Heart left ventricle (tissue), 16 donors: ENCODE results near the gene IL11RA. TPM values are rescaled to one million over a fixed set of nuclear protein-coding genes. Genes with fewer than 3 reads are reported as not detected.

ENCODE experiments used
- ATAC-seq, 4 donors: fragments of 200-7000 bp; cut with Tn5 transposase; one replicate each; pipeline ENCODE4 v1.9.1; 2020 to 2022; ENCODE audit warnings: moderate library complexity in 4 of 4, mild to moderate bottlenecking in 3 of 4, moderate number of reproducible peaks in 1 of 4
- DNase-seq, 5 donors: peaks; one replicate each; pipeline ENCODE4 v3.0.0-alpha.2; 2020
- H3K27ac ChIP-seq, 12 donors: fragments of 200-600 bp; sonication (generic) in 4 of 12; one replicate each; pipeline versions ENCODE4 v1.5.0 to v1.8.0; 2016 to 2022; ENCODE audit warnings: mild to moderate bottlenecking in 2 of 12
- H3K27me3 ChIP-seq, 9 donors: fragments of 200-600 bp; sonication (generic) in 2 of 9; one replicate each; pipeline versions ENCODE4 v1.5.1 to v1.8.0; 2016 to 2022; ENCODE audit warnings: mild to moderate bottlenecking in 3 of 9
- H3K36me3 ChIP-seq, 9 donors: fragments of 200-600 bp; sonication (generic) in 2 of 9; one replicate each; pipeline versions ENCODE4 v1.5.0 to v1.8.0; 2018 to 2022; ENCODE audit warnings: mild to moderate bottlenecking in 2 of 9
- H3K4me1 ChIP-seq, 12 donors: fragments of 200-600 bp; sonication (generic) in 4 of 12; one replicate each; pipeline versions ENCODE4 v1.5.0 to v1.8.0; 2016 to 2022; ENCODE audit warnings: mild to moderate bottlenecking in 3 of 12
- H3K4me3 ChIP-seq, 12 donors: fragments of 200-600 bp; sonication (generic) in 4 of 12; one replicate each; pipeline versions ENCODE4 v1.5.0 to v1.8.0; 2017 to 2022; ENCODE audit warnings: mild to moderate bottlenecking in 9 of 12, moderate library complexity in 4 of 12
- H3K9me3 ChIP-seq, 12 donors: fragments of 200-600 bp; sonication (generic) in 4 of 12; one replicate each; pipeline versions ENCODE4 v1.5.0 to v1.8.0; 2016 to 2022; ENCODE audit warnings: mild to moderate bottlenecking in 1 of 12
- CTCF ChIP-seq, 12 donors: fragments of 200-600 bp; sonication (generic) in 4 of 12; IDR thresholded peaks; one replicate each; pipeline versions ENCODE4 v1.5.0 to v1.8.0; 2018 to 2022; ENCODE audit warnings: antibody characterized with exemption in 12 of 12, mild to moderate bottlenecking in 5 of 12
- POLR2A ChIP-seq, 2 donors: fragments of 450-650 bp; IDR thresholded peaks; one replicate each; pipeline ENCODE4 v1.6.1; 2017; ENCODE audit warnings: antibody characterized with exemption in 2 of 2, mild to moderate bottlenecking in 2 of 2, moderate library complexity in 2 of 2
- WGBS, 4 donors: extraction: QIAGEN DNeasy Blood & Tissue Kit in 2 of 4; methylation state at CpG; one replicate each; pipeline versions ENCODE4 v1.1.5 to v1.1.7; 2013 to 2018; 5-methylcytosine and 5-hydroxymethylcytosine counted together
- intact Hi-C, 10 donors: fragments of 100-400 bp; cut with DNase I; formaldehyde crosslinking; loops; one replicate each; pipeline versions ENCODE4 v1.11.1 to v1.14.2; 2022
- polyA plus RNA-seq, 2 donors: library from polyadenylated mRNA; stranded (reverse); fragments of 200-250 nt; gene quantifications; one replicate each; pipeline ENCODE4 v1.2.3, GENCODE V29; 2013
- total RNA-seq, 9 donors: library from RNA; depleted of rRNA in 2 of 9; stranded (reverse); fragments of >200 nt in 2 of 9; fragmentation: NEBNext Ultra II Directional in 3 of 9; extraction: Animal tissue kit (Norgen Biotek cat#: 25700) in 3 of 9; gene quantifications; one replicate each; pipeline versions ENCODE4 v1.1.0 to v1.2.4, GENCODE V29; 2016 to 2023
- donor health status: ischemic (EF 13 %, LVEDD 7.1; RV severe dilation, severe dysfunction).
- donor health status: healthy with polysubstance abuse.
- donor health status: DM: no; HTN: yes; CAD: no.
- donor health status: DM: no; HTN: no; CAD: no.
- donor health status: ischemic (EF 25% LVEDD 6.9; RV normal size, moderate dysfunction).
- donor health status: ischemic (EF 25% LVEDD 5.7; RV mildly dilated, moderate dysfunction).
- donor health status: healthy.
- donor health status: DM: yes; HTN: yes; CAD: no.
- donor health status: ischemic (EF 35%, LVEDD 5.7; RV mildly dilated, moderate dysfunction).
- donor health status: nonischemic (EF 11% LVEDD 7.7; RV severe dilation, severe dysfunction).
- donor health status: DM: yes; HTN: yes; CAD: no.
- donor health status: PGD.
- donor health status: ischemic (EF 29% LVEDD 5.4; RV normal size, mild dysfunction).
- donor health status: nonischemic (EF 23%, LVEDD 6.1; RV moderate dilation, normal function).

Gene IL11RA
- total and polyA plus RNA-seq, 11 donors: 20.8 to 113 (median 45.5) TPM

DNA sequence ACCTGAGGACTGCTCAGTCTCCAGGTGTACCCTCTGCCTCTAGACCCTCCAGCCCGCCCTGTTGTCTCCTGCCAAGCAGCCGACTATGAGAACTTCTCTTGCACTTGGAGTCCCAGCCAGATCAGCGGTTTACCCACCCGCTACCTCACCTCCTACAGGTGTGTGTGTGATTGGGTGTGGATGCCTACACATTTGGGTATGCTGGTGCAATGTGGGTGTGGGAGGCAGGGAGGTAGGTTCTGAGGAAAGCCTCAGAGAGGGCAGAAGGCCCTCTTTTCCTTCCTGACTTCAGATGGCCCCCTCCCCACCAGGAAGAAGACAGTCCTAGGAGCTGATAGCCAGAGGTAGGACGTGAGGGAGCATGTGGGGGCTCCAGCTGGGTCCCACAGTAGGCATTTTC lies 5.0 kb downstream of the IL11RA start:
- Histone ChIP-seq H3K36me3 (peaks cover 0 to 39% (median 24%) of the 10 kb centered on the region in 9 donors), H3K9me3 (no peaks in the 10 kb centered on the region), H3K27me3 (no peaks in the 10 kb centered on the region), H3K4me3 (no peak overlapping the region), H3K4me1 (peaks cover 7 to 48% (median 33%) of the 10 kb centered on the region in 12 donors), H3K27ac (no peak overlapping the region)
- intact Hi-C loops: no loop called here
- WGBS, 4 donors: 92 to 95% (median 94%) methylated on average over 5 of the region's 5 CpGs
- TF ChIP-seq POLR2A (IDR thresholded peaks at IDR 0.05) (no peak), CTCF (IDR thresholded peaks at IDR 0.05) (no peak)
- DNase-seq (no peak), ATAC-seq (no peak)

GRCh38 chr9:34658461-34658860 lies 6.5 kb downstream of the IL11RA start:
- no peaks in the 10 kb centered on the region for H3K9me3 ChIP-seq
- H3K4me3 ChIP-seq: no peak overlapping the region
- H3K4me1 ChIP-seq: peaks cover 0 to 35% (median 22%) of the 10 kb centered on the region in 12 donors
- H3K27me3 ChIP-seq: no peaks in the 10 kb centered on the region
- no peak for TF ChIP-seq POLR2A (IDR thresholded peaks at IDR 0.05)
- no peak for TF ChIP-seq CTCF (IDR thresholded peaks at IDR 0.05)
- DNase-seq (peak in 1 of 5 donors; percentile 12), ATAC-seq (no peak)
- intact Hi-C loops: no loop called here
- no peak overlapping the region for H3K27ac ChIP-seq
- 86 to 91% (median 90%) methylated on average over 14 of the region's 14 CpGs for WGBS, 4 donors
- H3K36me3 ChIP-seq: peaks cover 0 to 45% (median 27%) of the 10 kb centered on the region in 9 donors

GRCh38 chr9:34659592-34660253 lies 7.7 kb downstream of the IL11RA start:
- ATAC-seq (no peak), DNase-seq (peak in 1 of 5 donors; percentile 18)
- Histone ChIP-seq H3K4me3 (no peak overlapping the region), H3K27me3 (no peaks in the 10 kb centered on the region), H3K27ac (no peak overlapping the region), H3K4me1 (peaks cover 0 to 31% (median 13%) of the 10 kb centered on the region in 12 donors), H3K36me3 (peaks cover 0 to 45% (median 27%) of the 10 kb centered on the region in 9 donors), H3K9me3 (no peaks in the 10 kb centered on the region)
- TF ChIP-seq POLR2A (IDR thresholded peaks at IDR 0.05) (no peak), CTCF (IDR thresholded peaks at IDR 0.05) (no peak)
- WGBS, 4 donors: 90 to 96% (median 94%) methylated on average over 4 to 8 of the region's 8 CpGs
- intact Hi-C loops: loop anchor here in 1 of 10 donors (10.0 kb wide), 1 partner anchor 415 kb away; the partner anchor contains the start of genes FANCG and VCP

GRCh38 chr9:34662526-34663302 lies 10.7 kb downstream of the IL11RA start, which contains the start of gene CCL27:
Gene CCL27, minus strand, starts transcription at chr9:34662657. Its CDS starts 24 bp downstream, at chr9:34662633.
- 88 to 97% (median 91%) methylated on average over 4 of the region's 4 CpGs for WGBS, 4 donors
- TF ChIP-seq POLR2A (IDR thresholded peaks at IDR 0.05) (no peak), CTCF (IDR thresholded peaks at IDR 0.05) (no peak)
- Histone ChIP-seq H3K27ac (peak within 1 kb of the TSS in 2 of 12 donors; percentile 45 to 99), H3K4me1 (peaks cover 0 to 24% (median 12%) of the 10 kb centered on the region in 12 donors), H3K9me3 (no peaks in the 10 kb centered on the region), H3K36me3 (peaks cover 0 to 40% (median 24%) of the 10 kb centered on the region in 9 donors), H3K4me3 (no peak within 1 kb of the TSS), H3K27me3 (no peaks in the 10 kb centered on the region)
- intact Hi-C loops: loop anchor here in 1 of 10 donors (10.0 kb wide), 1 partner anchor 412 kb away; the partner anchor contains the start of genes FANCG and VCP
- no peak for DNase-seq
- ATAC-seq: no peak
